ENCODE results near the gene RPS27.

DNA sequence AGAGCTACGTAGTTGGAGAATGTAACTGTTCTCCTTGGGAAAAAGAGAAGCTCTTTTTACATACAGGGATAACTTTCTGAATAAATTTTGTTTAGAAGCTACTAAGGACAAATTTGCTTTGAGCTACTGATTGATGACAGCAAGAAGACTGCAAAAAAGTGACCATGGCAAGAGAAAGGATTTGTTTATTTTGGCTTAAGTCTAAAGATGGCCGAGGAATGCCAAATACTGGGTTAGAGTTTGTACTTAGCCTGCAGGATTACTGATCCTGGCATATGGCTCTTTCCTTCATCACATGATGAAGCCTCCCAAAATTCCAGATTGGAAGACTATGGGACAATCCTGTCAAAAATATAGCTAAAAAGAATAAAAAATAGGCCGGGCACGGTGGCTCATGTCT lies 28.7 kb downstream of the RPS27 start:
- TF ChIP-seq CTCF (IDR thresholded peaks at IDR 0.05), result no peak
- no peak for TF ChIP-seq EZH2phosphoT487 (IDR thresholded peaks at IDR 0.05)
- no peak for TF ChIP-seq EZH2 (IDR thresholded peaks at IDR 0.05)

All from neural progenitor cell (in vitro differentiated cells).